Measurements from ENCODE around the gene MYOZ3.

The MYOZ3 gene

DNA sequence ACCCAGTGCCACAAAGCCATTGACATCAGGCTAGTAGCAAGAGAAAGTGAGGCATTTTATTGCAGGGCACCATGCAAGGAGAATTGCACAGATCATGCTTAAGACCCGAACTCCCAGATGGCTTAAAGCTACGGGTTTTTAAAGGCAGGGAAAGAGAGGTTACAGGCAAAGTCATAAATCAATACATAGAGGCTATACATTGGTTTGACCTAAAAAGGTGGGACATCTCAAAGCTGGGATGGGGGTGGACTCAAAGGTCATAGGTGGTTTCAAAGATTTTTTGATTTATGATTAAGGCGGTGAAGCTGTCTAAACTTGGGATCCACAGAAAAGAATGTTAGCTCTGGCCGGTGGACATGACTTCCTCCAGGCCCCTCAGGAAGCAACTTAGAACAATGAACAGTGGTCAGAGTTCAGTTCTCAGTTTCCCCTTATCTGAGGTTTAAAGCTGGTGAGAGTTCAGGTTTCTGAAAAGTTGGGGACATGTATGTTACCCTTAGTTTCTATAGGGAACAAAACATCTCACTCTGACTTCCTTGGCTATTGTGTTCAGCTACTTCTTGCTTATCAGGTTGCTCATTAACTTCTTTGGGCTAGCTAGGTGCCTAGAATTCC, 45.8 kb downstream of the MYOZ3 start:
- no peak for DNase-seq

DNA sequence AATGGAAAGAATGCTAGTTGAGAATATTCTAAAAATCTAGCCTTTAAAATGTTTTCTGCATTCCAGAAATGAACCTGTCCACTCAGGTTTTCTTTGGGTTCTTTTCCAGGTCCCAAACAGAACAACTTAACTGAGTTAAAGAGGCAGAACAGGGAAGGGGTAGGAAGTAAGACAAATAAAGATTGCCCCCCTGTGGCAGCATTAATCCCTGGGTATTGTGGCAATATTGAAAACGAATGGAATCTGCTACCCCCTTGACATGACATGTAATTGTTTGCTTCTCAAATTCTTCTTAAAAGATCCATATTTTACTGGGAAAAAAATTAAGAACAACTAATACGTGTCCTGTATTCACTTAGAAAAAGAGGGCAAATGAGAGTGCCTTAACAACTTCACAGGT, 49.1 kb downstream of the MYOZ3 start:
- no peak for DNase-seq

DNA sequence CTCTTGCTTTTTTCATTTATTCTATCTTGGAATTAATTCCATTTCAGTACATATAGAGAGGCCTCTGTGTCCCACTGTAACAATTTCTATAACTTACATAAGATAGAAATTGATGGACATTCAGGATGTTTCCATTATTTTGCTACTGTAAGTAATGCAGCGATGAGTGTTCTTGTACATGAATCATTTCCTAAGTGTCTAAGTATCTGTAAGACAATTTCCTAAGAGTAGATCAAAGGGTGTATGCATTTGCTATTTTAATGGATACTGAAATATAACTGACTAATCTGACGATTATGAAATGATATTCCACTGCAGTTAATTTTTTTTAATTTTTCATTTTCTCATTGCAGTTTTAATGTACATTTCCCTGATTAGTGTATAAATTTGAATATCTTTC, 62.8 kb downstream of the MYOZ3 start:
- no peak for DNase-seq

Measured in activated CD8-positive, alpha-beta memory T cell treated with anti-CD3 and anti-CD28 coated beads, Interleukin-2, amount 50 U/mL, for 4 hours (primary cell).